Measurements from ENCODE around the gene SOX10. TPM values are rescaled to one million over a fixed set of nuclear protein-coding genes. Genes with fewer than 3 reads are reported as not detected.

Gene SOX10
- total RNA-seq, result 14.1 TPM

DNA sequence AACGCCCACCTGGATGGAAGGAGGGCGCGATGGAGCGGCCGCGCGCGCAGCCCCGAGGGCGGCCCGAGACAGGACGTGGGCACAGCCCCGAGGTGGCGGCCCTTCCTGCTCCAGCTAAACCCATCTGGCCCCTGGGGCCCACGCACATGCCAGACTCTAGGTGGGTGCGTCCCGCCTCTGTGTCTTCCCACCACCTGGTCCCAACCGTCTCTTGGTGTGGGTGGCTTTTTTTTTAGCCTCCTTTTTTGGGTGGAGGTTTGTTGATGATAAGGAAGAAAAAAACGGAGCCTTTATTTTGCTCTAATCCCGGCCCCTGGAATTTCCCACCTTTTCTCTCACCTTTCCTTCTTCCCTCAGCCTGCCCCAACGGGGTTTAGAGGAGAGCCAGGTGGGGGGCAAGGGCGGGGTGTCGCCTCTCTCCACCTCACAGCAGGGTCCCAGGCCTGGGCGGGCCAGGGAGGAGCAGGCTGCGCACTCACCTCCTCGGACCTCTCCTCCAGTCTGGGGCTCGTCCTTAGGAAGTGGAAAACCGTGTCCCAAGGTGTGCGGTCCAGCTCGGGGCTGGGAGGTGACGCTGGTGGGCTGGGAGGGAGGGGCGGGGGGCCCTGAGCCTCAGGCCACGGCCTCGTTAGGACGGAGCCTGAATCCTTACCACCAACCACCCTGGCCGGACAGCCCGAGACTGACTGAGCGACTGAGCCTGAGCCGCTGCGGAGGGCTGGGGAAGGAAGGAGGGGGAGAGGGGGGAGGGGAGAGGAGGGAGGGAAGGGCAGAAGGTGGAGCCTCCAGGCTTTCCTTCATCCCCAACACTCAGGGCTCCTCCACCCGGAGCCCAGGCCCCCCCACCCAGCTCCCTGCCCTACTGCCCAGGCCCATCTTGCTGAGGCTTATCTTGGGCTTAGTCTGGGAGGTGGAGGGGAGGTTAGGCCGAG lies at the start of gene SOX10:
Gene SOX10 (minus strand): TSS at position 696 of the 932 bp plus-strand sequence. CDS start 771 bp downstream, outside the sequence.

DNA sequence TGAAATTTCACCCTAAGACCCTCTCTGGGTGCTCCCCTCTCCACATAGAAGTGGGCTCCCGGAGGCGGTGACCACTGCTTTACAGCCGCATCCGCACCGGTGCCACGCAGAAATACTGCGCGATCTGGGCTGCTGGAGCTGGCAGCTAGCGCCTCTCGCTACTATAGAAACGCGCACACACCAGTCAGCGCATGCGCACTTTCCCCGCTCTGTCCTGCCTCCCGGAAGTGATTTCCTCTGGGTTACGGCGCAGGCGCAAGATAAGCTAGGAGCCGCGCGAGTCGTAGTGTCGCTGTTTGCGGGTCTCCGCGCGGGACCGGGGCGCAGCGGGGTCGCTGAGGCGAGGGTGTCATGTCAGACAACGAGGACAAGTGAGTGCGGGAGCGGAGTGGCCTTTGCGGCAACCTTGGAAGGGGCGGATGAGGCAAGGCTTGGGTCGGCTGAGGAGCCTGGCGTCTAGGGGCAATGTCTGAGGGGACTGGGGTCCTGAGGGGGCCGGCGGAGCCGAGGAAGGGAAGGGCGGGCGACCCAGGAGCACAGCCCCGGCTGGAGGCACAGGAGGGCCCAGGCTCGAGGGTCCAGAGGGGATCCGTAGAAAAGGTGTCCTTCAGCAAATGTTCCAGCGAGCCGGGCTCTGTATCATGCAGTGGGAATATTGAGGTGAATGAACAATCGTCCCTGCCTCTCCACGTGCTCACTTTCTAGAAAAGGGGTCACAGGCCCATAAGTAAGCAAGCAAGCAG lies 30.7 kb downstream of the SOX10 start, which contains the start of the genes C22orf23 and POLR2F:
Gene C22orf23 (minus strand): TSS at position 165 of the 743 bp plus-strand sequence. CDS start 452 bp downstream, outside the sequence.
Gene POLR2F (plus strand): TSS at position 263 of the 743 bp plus-strand sequence. CDS start 89 bp downstream, at position 352.

Other genes with a start within 250 kb of the SOX10 start
- gene GCAT, start 176.6 kb downstream of the SOX10 start, total RNA-seq, result 15.8 TPM
- not detected for gene GALR3, start 161.2 kb downstream of the SOX10 start, total RNA-seq
- 41.6 TPM for gene ANKRD54, start 140.2 kb downstream of the SOX10 start, total RNA-seq
- 485 TPM for gene EIF3L, start 135.1 kb downstream of the SOX10 start, total RNA-seq
- 20.8 TPM for gene MICALL1, start 78.3 kb downstream of the SOX10 start, total RNA-seq
- gene C22orf23, start 31.0 kb downstream of the SOX10 start, total RNA-seq, result not detected
- 32.8 TPM for gene POLR2F, start 30.9 kb downstream of the SOX10 start, total RNA-seq
- gene PICK1, start 72.8 kb upstream of the SOX10 start, total RNA-seq, result 33.2 TPM
- gene SLC16A8, start 99.6 kb upstream of the SOX10 start, total RNA-seq, result 12.6 TPM
- gene BAIAP2L2, start 126.1 kb upstream of the SOX10 start, total RNA-seq, result 0.16 TPM
- gene PLA2G6, start 197.3 kb upstream of the SOX10 start, total RNA-seq, result 58.6 TPM
- gene MAFF, start 217.4 kb upstream of the SOX10 start, total RNA-seq, result 28.9 TPM